Duodenal mucosa (tissue), 2 donors: ENCODE results near the gene TRPM6.

ENCODE experiments used
- H3K27ac ChIP-seq: one replicate; pipeline ENCODE4 v1.7.0; 2013; ENCODE audit warnings: low read depth, low read length
- H3K27me3 ChIP-seq, 2 donors: one replicate each; pipeline ENCODE4 v1.7.0; 2013; ENCODE audit warnings: low read length in 2 of 2, control low read depth in 1 of 2; ENCODE audit not compliant: insufficient read depth in 2 of 2, control insufficient read depth in 1 of 2
- H3K36me3 ChIP-seq, 2 donors: one replicate each; pipeline ENCODE4 v1.7.0; 2013; ENCODE audit warnings: low read length in 2 of 2, control low read depth in 1 of 2; ENCODE audit not compliant: insufficient read depth in 2 of 2, control insufficient read depth in 1 of 2
- H3K4me1 ChIP-seq, 2 donors: one replicate each; pipeline ENCODE4 v1.7.0; 2013; ENCODE audit warnings: low read length in 2 of 2, control low read depth in 1 of 2; ENCODE audit not compliant: insufficient read depth in 2 of 2, control insufficient read depth in 1 of 2
- H3K4me3 ChIP-seq, 2 donors: one replicate each; pipeline ENCODE4 v1.7.0; 2013; ENCODE audit warnings: low read length in 2 of 2, low read depth in 1 of 2
- H3K9ac ChIP-seq, 2 donors: one replicate each; pipeline ENCODE4 v1.7.0; 2013; ENCODE audit warnings: low read length in 2 of 2, low read depth in 1 of 2
- H3K9me3 ChIP-seq, 2 donors: one replicate each; pipeline ENCODE4 v1.7.0; 2013; ENCODE audit warnings: low read length in 2 of 2, control low read depth in 1 of 2; ENCODE audit not compliant: control insufficient read depth in 1 of 2

TRPM6 gene

DNA sequence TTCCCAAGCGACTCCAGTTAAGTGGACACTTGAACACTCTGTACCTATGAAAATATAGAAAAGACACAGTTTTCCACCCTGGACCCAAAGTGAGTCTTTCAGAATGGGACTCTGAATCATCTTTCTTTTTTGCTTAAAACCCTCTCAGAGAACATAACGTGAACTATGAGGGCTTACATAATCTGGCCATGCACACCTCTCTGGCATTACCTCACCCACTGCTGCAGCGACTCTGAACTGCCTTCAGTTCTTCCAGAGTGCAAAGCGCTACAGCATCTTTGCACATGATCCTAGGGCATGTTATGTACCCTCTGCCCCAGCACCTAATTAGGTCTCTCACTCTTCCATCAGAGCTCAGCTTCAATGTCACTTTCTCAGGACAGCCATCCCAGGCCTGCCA, 204.4 kb downstream of the TRPM6 start:
- no peaks in the 10 kb centered on the region for H3K9me3 ChIP-seq
- no peak overlapping the region for H3K27ac ChIP-seq
- no peak overlapping the region for H3K4me3 ChIP-seq

DNA sequence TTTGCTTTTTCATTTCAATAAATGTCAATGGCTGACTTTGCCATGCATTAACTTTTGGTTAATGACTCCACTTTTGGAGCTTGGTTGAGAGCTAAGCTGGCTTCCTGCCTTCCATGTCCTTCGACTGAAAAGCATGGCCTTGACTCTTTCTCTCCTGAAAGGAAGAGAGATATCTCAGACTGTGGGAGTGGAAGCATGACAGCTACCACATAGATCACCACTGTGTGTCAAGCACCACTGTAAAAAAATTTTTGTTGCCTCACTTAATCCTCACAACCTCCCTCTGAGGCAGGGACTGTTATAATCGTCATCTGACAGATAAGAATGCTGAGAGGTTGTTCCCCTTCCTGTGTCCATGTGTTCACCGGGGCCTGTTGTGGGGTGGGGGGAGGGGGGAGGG, 205.8 kb downstream of the TRPM6 start:
- Histone ChIP-seq H3K36me3 (no peaks in the 10 kb centered on the region), H3K27ac (no peak overlapping the region), H3K27me3 (no peaks in the 10 kb centered on the region), H3K4me1 (no peaks in the 10 kb centered on the region), H3K9ac (no peak overlapping the region), H3K9me3 (no peaks in the 10 kb centered on the region), H3K4me3 (no peak overlapping the region)

More for the DNA sequence above, 204.4 kb downstream of the TRPM6 start:
- Histone ChIP-seq H3K4me1 (no peaks in the 10 kb centered on the region), H3K36me3 (no peaks in the 10 kb centered on the region), H3K27me3 (no peaks in the 10 kb centered on the region), H3K9ac (no peak overlapping the region)

DNA sequence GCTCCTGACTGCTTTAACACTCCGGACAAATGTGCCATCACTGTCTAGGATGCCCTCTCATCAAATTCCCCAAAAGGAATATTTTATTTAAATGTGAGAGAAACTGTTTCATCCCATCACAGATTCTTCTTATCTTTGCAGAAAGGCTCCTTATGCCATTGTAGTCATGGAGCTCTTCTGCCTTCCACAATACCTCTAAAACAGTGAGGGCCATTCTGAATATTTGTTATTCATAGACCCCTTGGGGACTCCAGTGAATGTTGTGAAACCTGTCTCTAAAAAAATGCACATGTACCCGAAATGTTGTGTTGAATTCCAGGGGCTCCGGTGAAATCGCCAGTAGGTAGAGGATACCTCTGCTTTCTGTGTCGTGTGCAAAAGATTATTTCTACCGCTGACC, 213.6 kb downstream of the TRPM6 start:
- Histone ChIP-seq H3K9ac (no peak overlapping the region), H3K9me3 (no peaks in the 10 kb centered on the region), H3K27me3 (peaks cover 0 to 2% of the 10 kb centered on the region in 2 donors), H3K4me1 (no peaks in the 10 kb centered on the region), H3K36me3 (no peaks in the 10 kb centered on the region), H3K27ac (no peak overlapping the region), H3K4me3 (no peak overlapping the region)
